ENCODE measurements around the gene ATXN7. TPM values are rescaled to one million over a fixed set of nuclear protein-coding genes. Genes with fewer than 3 reads are reported as not detected.

Gene ATXN7
- total RNA-seq, 2 experiments from 2014 or later, result 70.0 to 95.0 TPM

GRCh38 chr3:63849175-63849574 is 14.5 kb upstream of the ATXN7 start:
- Mint-ChIP-seq H3K36me3 (ENCODE audit: low read depth) (peaks cover 28% of the 10 kb centered on the region), H3K27ac (no peak overlapping the region), H3K4me1 (no peaks in the 10 kb centered on the region), H3K9me3 (no peaks in the 10 kb centered on the region), H3K4me3 (no peak overlapping the region), H3K27me3 (no peaks in the 10 kb centered on the region)
- POLR2A ChIA-PET, result no interaction called here
- DNase-seq, result no peak
- CTCF ChIA-PET, result interaction anchor here (0.6 to 1.0 kb wide), 2 partner anchors 10 to 149 kb away, joined by 3 to 5 read pairs; no protein-coding TSS in a partner anchor

GRCh38 chr3:63851287-63851686 is 12.4 kb upstream of the ATXN7 start:
- Mint-ChIP-seq H3K4me1 (peaks cover 9% of the 10 kb centered on the region), H3K9me3 (no peaks in the 10 kb centered on the region), H3K27ac (no peak overlapping the region), H3K27me3 (no peaks in the 10 kb centered on the region), H3K36me3 (ENCODE audit: low read depth) (peaks cover 26% of the 10 kb centered on the region), H3K4me3 (no peak overlapping the region)
- ChIA-PET POLR2A (no interaction called here), CTCF (no interaction called here)
- no peak for DNase-seq

GRCh38 chr3:63853106-63853505 is 10.6 kb upstream of the ATXN7 start:
- H3K36me3 Mint-ChIP-seq (ENCODE audit: low read depth), result peaks cover 26% of the 10 kb centered on the region
- H3K27me3 Mint-ChIP-seq, result no peaks in the 10 kb centered on the region
- H3K4me1 Mint-ChIP-seq, result peaks cover 11% of the 10 kb centered on the region
- DNase-seq, result no peak
- no peaks in the 10 kb centered on the region for H3K9me3 Mint-ChIP-seq
- no peak overlapping the region for H3K27ac Mint-ChIP-seq
- POLR2A ChIA-PET, result no interaction called here
- CTCF ChIA-PET, result no interaction called here
- no peak overlapping the region for H3K4me3 Mint-ChIP-seq

GRCh38 chr3:63855333-63855940 is 8.2 kb upstream of the ATXN7 start:
- ChIA-PET CTCF (no interaction called here), POLR2A (no interaction called here)
- no peak for DNase-seq
- no peaks in the 10 kb centered on the region for H3K27me3 Mint-ChIP-seq
- no peak overlapping the region for H3K4me3 Mint-ChIP-seq
- peaks cover 22% of the 10 kb centered on the region for H3K36me3 Mint-ChIP-seq (ENCODE audit: low read depth)
- H3K27ac Mint-ChIP-seq, result no peak overlapping the region
- H3K9me3 Mint-ChIP-seq, result no peaks in the 10 kb centered on the region
- H3K4me1 Mint-ChIP-seq, result peaks cover 25% of the 10 kb centered on the region

- H3K4me3 Mint-ChIP-seq, result no peak overlapping the region
- peaks cover 41% of the 10 kb centered on the region for H3K4me1 Mint-ChIP-seq
- H3K27ac Mint-ChIP-seq, result no peak overlapping the region
Measured at GRCh38 chr3:63857311-63857710, 6.4 kb upstream of the ATXN7 start.

GRCh38 chr3:63860776-63861175 is 2.9 kb upstream of the ATXN7 start:
- no peak for DNase-seq
- ChIA-PET POLR2A (no interaction called here), CTCF (no interaction called here)
- Mint-ChIP-seq H3K9me3 (no peaks in the 10 kb centered on the region), H3K4me1 (peaks cover 52% of the 10 kb centered on the region), H3K27me3 (no peaks in the 10 kb centered on the region), H3K4me3 (no peak overlapping the region), H3K27ac (no peak overlapping the region), H3K36me3 (ENCODE audit: low read depth) (peaks cover 19% of the 10 kb centered on the region)

More at GRCh38 chr3:63857311-63857710, 6.4 kb upstream of the ATXN7 start:
- H3K27me3 Mint-ChIP-seq, result no peaks in the 10 kb centered on the region
- ChIA-PET CTCF (interaction anchor here (1.1 kb wide), 1 partner anchor 92 kb away, joined by 3 read pairs; no protein-coding TSS in a partner anchor), POLR2A (no interaction called here)
- no peak for DNase-seq
- H3K9me3 Mint-ChIP-seq, result no peaks in the 10 kb centered on the region
- peaks cover 15% of the 10 kb centered on the region for H3K36me3 Mint-ChIP-seq (ENCODE audit: low read depth)

GRCh38 chr3:63861306-63861705 is 2.4 kb upstream of the ATXN7 start:
- H3K9me3 Mint-ChIP-seq, result no peaks in the 10 kb centered on the region
- H3K27ac Mint-ChIP-seq, result no peak overlapping the region
- no peak for DNase-seq
- H3K4me3 Mint-ChIP-seq, result no peak overlapping the region
- no peaks in the 10 kb centered on the region for H3K27me3 Mint-ChIP-seq
- peaks cover 24% of the 10 kb centered on the region for H3K36me3 Mint-ChIP-seq (ENCODE audit: low read depth)
- ChIA-PET POLR2A (no interaction called here), CTCF (no interaction called here)
- H3K4me1 Mint-ChIP-seq, result peaks cover 53% of the 10 kb centered on the region

GRCh38 chr3:63862804-63863149 is 890 bp upstream of the ATXN7 start:
- CTCF ChIA-PET, result no interaction called here
- H3K27me3 Mint-ChIP-seq, result no peaks in the 10 kb centered on the region

GRCh38 chr3:63864008-63864964 is 619 bp downstream of the ATXN7 start:
- H3K4me3 Mint-ChIP-seq, result peak overlapping the region; percentile 92
- H3K27me3 Mint-ChIP-seq, result no peaks in the 10 kb centered on the region
- no peaks in the 10 kb centered on the region for H3K9me3 Mint-ChIP-seq
- H3K36me3 Mint-ChIP-seq (ENCODE audit: low read depth), result peaks cover 37% of the 10 kb centered on the region
- peak; percentile 42 for DNase-seq
- peak overlapping the region; percentile 98 for H3K27ac Mint-ChIP-seq
- peaks cover 63% of the 10 kb centered on the region for H3K4me1 Mint-ChIP-seq
- ChIA-PET POLR2A (no interaction called here), CTCF (no interaction called here)

More at GRCh38 chr3:63862804-63863149, 890 bp upstream of the ATXN7 start:
- no peaks in the 10 kb centered on the region for H3K9me3 Mint-ChIP-seq
- POLR2A ChIA-PET, result no interaction called here
- peak overlapping the region; percentile 97 for H3K27ac Mint-ChIP-seq
- DNase-seq, result no peak
- H3K4me3 Mint-ChIP-seq, result peak overlapping the region; percentile 79
- H3K36me3 Mint-ChIP-seq (ENCODE audit: low read depth), result peaks cover 32% of the 10 kb centered on the region
- peaks cover 56% of the 10 kb centered on the region for H3K4me1 Mint-ChIP-seq

GRCh38 chr3:63864965-63865327 is 1.3 kb downstream of the ATXN7 start:
- Mint-ChIP-seq H3K9me3 (no peaks in the 10 kb centered on the region), H3K4me3 (peak overlapping the region; percentile 92), H3K27me3 (no peaks in the 10 kb centered on the region), H3K4me1 (peaks cover 64% of the 10 kb centered on the region), H3K36me3 (ENCODE audit: low read depth) (peaks cover 40% of the 10 kb centered on the region), H3K27ac (peak overlapping the region; percentile 98)
- ChIA-PET POLR2A (no interaction called here), CTCF (no interaction called here)
- DNase-seq, result no peak

GRCh38 chr3:63867225-63867624 is 3.6 kb downstream of the ATXN7 start:
- no peak for DNase-seq
- Mint-ChIP-seq H3K27ac (no peak overlapping the region), H3K36me3 (ENCODE audit: low read depth) (peaks cover 38% of the 10 kb centered on the region), H3K9me3 (no peaks in the 10 kb centered on the region), H3K4me3 (no peak overlapping the region), H3K27me3 (no peaks in the 10 kb centered on the region), H3K4me1 (peaks cover 56% of the 10 kb centered on the region)
- ChIA-PET CTCF (no interaction called here), POLR2A (no interaction called here)

- CTCF ChIA-PET, result interaction anchor here (0.6 to 2.1 kb wide), 2 partner anchors 8 to 14 kb away, joined by 3 to 6 read pairs; no protein-coding TSS in a partner anchor
- H3K4me1 Mint-ChIP-seq, result peaks cover 58% of the 10 kb centered on the region
Measured at GRCh38 chr3:63869940-63870614, 6.4 kb downstream of the ATXN7 start.

GRCh38 chr3:63870615-63871005 is 6.9 kb downstream of the ATXN7 start:
- DNase-seq, result no peak
- H3K4me3 Mint-ChIP-seq, result no peak overlapping the region
- peaks cover 59% of the 10 kb centered on the region for H3K4me1 Mint-ChIP-seq
- ChIA-PET CTCF (interaction anchor here (0.6 kb wide), 1 partner anchor 14 kb away, joined by 3 read pairs; no protein-coding TSS in a partner anchor), POLR2A (no interaction called here)
- H3K9me3 Mint-ChIP-seq, result no peaks in the 10 kb centered on the region
- peaks cover 26% of the 10 kb centered on the region for H3K36me3 Mint-ChIP-seq (ENCODE audit: low read depth)
- H3K27me3 Mint-ChIP-seq, result no peaks in the 10 kb centered on the region
- no peak overlapping the region for H3K27ac Mint-ChIP-seq

More at GRCh38 chr3:63869940-63870614, 6.4 kb downstream of the ATXN7 start:
- DNase-seq, result no peak
- POLR2A ChIA-PET, result no interaction called here
- Mint-ChIP-seq H3K27me3 (no peaks in the 10 kb centered on the region), H3K4me3 (no peak overlapping the region), H3K9me3 (no peaks in the 10 kb centered on the region), H3K36me3 (ENCODE audit: low read depth) (peaks cover 27% of the 10 kb centered on the region), H3K27ac (no peak overlapping the region)
